ENCODE data around the gene SMCHD1. TPM values are rescaled to one million over a fixed set of nuclear protein-coding genes. Genes with fewer than 3 reads are reported as not detected.

The SMCHD1 gene
- total RNA-seq, 2 donors from 2014 or later, result 61.8 to 72.5 TPM

DNA sequence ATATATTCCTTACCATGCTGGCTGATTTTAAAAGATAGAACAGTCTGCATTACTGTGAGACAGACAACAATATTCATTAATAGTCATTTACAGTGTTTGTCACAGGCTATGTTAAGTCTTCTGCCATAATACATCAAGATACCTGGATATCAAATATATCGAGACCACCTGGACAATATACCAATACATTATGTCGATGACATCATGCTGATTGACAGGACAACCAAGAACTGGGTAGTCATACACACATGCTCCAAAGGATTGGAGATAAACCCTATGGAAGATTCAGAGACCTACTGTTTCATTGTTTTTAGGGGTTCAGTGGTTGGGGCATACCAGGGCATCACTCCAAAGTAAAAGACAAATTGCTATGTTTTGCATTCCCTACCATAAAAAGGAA is 26.5 kb upstream of the SMCHD1 start:
- Histone ChIP-seq H3K4me3 (ENCODE audit: low read length) (no peak overlapping the region), H3K27me3 (ENCODE audit: control insufficient read depth, insufficient read depth, low read length, poor library complexity, severe bottlenecking) (no peaks in the 10 kb centered on the region), H3K27ac (ENCODE audit: low read depth, low read length) (no peak overlapping the region), H3K9me3 (ENCODE audit: control insufficient read depth, low read length) (no peaks in the 10 kb centered on the region), H3K9ac (ENCODE audit: extremely low read depth, low read length, poor library complexity, severe bottlenecking) (no peak overlapping the region), H3K36me3 (ENCODE audit: control insufficient read depth, insufficient read depth, low read length) (no peaks in the 10 kb centered on the region), H3K4me1 (ENCODE audit: control insufficient read depth, insufficient read depth, low read length) (no peaks in the 10 kb centered on the region)
- 100% methylated on average over 2 of the region's 2 CpGs; no CpG with 5 or more reads in 1 of the 2 experiments for WGBS, 2 experiments (ENCODE audit: insufficient coverage in 1 of 2, insufficient read length in 1 of 2)
- H3K9me3 Mint-ChIP-seq, result peaks cover 19% of the 10 kb centered on the region
- H3K4me3 Mint-ChIP-seq, result no peak overlapping the region
- DNase-seq, result no peak
- no peaks in the 10 kb centered on the region for H3K4me1 Mint-ChIP-seq
- TF ChIP-seq, protein P1, sequence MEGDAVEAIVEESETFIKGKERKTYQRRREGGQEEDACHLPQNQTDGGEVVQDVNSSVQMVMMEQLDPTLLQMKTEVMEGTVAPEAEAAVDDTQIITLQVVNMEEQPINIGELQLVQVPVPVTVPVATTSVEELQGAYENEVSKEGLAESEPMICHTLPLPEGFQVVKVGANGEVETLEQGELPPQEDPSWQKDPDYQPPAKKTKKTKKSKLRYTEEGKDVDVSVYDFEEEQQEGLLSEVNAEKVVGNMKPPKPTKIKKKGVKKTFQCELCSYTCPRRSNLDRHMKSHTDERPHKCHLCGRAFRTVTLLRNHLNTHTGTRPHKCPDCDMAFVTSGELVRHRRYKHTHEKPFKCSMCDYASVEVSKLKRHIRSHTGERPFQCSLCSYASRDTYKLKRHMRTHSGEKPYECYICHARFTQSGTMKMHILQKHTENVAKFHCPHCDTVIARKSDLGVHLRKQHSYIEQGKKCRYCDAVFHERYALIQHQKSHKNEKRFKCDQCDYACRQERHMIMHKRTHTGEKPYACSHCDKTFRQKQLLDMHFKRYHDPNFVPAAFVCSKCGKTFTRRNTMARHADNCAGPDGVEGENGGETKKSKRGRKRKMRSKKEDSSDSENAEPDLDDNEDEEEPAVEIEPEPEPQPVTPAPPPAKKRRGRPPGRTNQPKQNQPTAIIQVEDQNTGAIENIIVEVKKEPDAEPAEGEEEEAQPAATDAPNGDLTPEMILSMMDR (conservative IDR thresholded peaks at IDR 0.05), result no peak
- H3K36me3 Mint-ChIP-seq (ENCODE audit: low read depth), result no peaks in the 10 kb centered on the region
- no peak overlapping the region for H3K27ac Mint-ChIP-seq
- no peaks in the 10 kb centered on the region for H3K27me3 Mint-ChIP-seq (ENCODE audit: insufficient read depth)

DNA sequence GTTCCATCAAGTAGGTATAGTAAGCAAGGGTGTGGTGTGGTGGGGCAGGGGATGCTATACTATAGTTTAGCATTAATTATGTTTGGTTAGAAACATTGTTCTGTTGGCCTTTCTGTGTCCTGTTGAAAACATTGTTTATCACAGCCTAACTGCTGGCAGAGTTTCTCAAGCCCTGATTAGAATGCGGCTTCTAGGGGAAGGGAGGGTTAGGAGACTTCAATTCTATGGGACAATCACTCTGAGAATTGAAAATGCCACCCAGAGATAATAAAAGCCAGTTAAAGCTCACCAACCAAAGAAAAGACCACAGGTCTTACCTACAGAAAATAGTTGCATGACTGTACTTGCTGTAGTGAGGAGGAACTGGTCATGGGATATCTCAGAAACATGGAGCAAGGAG is 19.9 kb upstream of the SMCHD1 start:
- no peaks in the 10 kb centered on the region for H3K9me3 ChIP-seq (ENCODE audit: control insufficient read depth, low read length)
- H3K4me3 ChIP-seq (ENCODE audit: low read length), result no peak overlapping the region
- H3K4me1 ChIP-seq (ENCODE audit: control insufficient read depth, insufficient read depth, low read length), result peaks cover 4% of the 10 kb centered on the region
- no peak overlapping the region for H3K4me3 Mint-ChIP-seq
- H3K27ac Mint-ChIP-seq, result no peak overlapping the region
- H3K4me1 Mint-ChIP-seq, result no peaks in the 10 kb centered on the region
- 100% methylated on average over 1 of the region's 1 CpG; no CpG with 5 or more reads in 1 of the 2 experiments for WGBS, 2 experiments (ENCODE audit: insufficient coverage in 1 of 2, insufficient read length in 1 of 2)
- H3K36me3 ChIP-seq (ENCODE audit: control insufficient read depth, insufficient read depth, low read length), result no peaks in the 10 kb centered on the region
- no peak overlapping the region for H3K9ac ChIP-seq (ENCODE audit: extremely low read depth, low read length, poor library complexity, severe bottlenecking)
- H3K27me3 ChIP-seq (ENCODE audit: control insufficient read depth, insufficient read depth, low read length, poor library complexity, severe bottlenecking), result no peaks in the 10 kb centered on the region
- H3K9me3 Mint-ChIP-seq, result peaks cover 23% of the 10 kb centered on the region
- TF ChIP-seq, protein P1 (conservative IDR thresholded peaks at IDR 0.05), result no peak
- DNase-seq, result no peak
- H3K27ac ChIP-seq (ENCODE audit: low read depth, low read length), result no peak overlapping the region
- no peaks in the 10 kb centered on the region for H3K36me3 Mint-ChIP-seq (ENCODE audit: low read depth)
- no peaks in the 10 kb centered on the region for H3K27me3 Mint-ChIP-seq (ENCODE audit: insufficient read depth)

DNA sequence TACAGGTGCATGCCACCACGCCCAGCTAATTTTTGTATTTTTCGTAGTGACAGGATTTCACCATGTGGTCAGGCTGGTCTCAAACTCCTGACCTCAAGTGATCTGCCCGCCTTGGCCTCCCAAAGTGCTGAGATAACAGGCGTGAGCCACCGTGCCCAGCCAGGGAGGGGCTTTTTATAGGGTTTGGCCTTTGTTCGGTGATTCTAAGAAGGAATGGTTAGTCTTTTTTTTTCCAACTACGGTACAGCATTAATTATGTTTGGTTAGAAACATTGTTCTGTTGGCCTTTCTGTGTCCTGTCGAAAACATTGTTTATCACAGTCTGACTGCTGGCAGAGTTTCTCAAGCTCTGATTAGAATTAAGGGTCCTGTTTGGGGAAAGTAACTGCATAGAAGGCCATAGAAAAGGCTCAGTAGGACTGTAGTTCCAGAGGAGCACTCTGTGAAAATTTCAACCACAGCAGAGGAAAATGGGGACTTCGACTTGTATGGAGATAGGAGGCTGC is 19.3 kb upstream of the SMCHD1 start:
- 93 to 97% methylated on average over 8 to 9 of the region's 9 CpGs for WGBS, 2 experiments (ENCODE audit: insufficient coverage in 1 of 2, insufficient read length in 1 of 2)
- Mint-ChIP-seq H3K27me3 (ENCODE audit: insufficient read depth) (no peaks in the 10 kb centered on the region), H3K27ac (no peak overlapping the region), H3K4me1 (no peaks in the 10 kb centered on the region), H3K9me3 (peaks cover 23% of the 10 kb centered on the region), H3K36me3 (ENCODE audit: low read depth) (no peaks in the 10 kb centered on the region), H3K4me3 (no peak overlapping the region)
- no peak for DNase-seq
- H3K9me3 ChIP-seq (ENCODE audit: control insufficient read depth, low read length), result no peaks in the 10 kb centered on the region
- H3K9ac ChIP-seq (ENCODE audit: extremely low read depth, low read length, poor library complexity, severe bottlenecking), result no peak overlapping the region
- H3K4me3 ChIP-seq (ENCODE audit: low read length), result no peak overlapping the region
- TF ChIP-seq, protein P1 (conservative IDR thresholded peaks at IDR 0.05), result no peak
- H3K36me3 ChIP-seq (ENCODE audit: control insufficient read depth, insufficient read depth, low read length), result no peaks in the 10 kb centered on the region
- peaks cover 4% of the 10 kb centered on the region for H3K4me1 ChIP-seq (ENCODE audit: control insufficient read depth, insufficient read depth, low read length)
- H3K27ac ChIP-seq (ENCODE audit: low read depth, low read length), result no peak overlapping the region
- H3K27me3 ChIP-seq (ENCODE audit: control insufficient read depth, insufficient read depth, low read length, poor library complexity, severe bottlenecking), result no peaks in the 10 kb centered on the region
